ENCODE results near the gene R3HCC1L. TPM values are rescaled to one million over a fixed set of nuclear protein-coding genes. Genes with fewer than 3 reads are reported as not detected.

R3HCC1L gene
- total RNA-seq, 1 experiment from 2014 or later, result 14.1 TPM

DNA sequence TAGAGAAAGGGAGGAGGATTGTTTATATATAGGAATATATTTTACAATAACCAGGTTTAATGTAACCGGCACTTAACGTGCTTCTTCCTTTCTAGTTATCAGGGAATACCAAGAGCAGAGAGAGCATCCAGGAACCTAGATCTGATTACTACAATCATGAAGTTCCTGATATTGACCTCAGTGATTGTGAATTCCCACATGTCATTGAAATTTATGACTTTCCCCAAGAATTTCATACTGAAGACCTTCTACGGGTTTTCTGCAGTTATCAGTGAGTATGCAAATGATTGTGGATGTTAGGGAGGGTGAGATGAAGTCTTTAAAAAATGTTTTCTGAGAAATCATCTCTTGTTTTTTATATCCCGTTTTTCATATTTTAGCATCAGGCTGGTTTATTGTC, 97.0 kb downstream of the R3HCC1L start:
- DNase-seq (ENCODE audit: low read depth), result no peak

DNA sequence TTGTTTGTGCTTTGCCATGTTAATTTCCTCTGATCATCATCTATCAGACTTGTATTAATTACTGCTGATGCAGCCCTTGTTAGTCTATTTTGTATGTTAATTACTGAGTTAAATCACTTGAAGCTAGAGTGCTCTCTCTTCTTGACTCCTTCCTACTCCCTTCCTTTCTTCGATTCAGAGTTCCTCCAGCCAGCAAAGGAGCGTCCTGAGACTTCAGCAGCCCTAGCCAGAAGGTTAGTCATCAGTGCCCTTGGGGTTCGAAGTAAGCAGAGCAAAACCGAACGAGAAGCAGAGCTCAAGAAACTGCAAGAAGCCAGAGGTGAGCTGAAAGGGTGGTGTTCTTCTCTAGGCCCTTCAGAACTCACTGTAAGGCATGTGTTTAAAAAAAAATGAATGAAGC, 101.4 kb downstream of the R3HCC1L start:
- no peak for DNase-seq (ENCODE audit: low read depth)

DNA sequence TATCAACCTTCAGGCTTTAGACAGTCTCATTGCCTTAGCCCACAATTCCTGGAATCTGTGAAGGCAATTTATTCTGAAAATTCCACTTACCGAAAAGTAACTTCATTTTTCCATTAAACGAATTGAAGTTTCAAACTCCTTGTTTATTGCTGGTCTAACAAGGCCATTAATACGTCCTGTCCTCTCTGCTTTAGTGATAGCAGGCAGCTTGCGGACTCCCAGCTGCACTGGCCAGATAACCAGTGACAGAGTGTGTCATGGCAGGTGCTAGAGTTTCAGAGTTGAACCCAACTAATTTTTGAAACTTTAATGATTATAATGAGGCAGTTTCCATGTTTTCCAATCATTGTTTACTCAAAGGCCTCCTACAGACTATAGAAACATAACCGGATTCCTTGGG, 102.4 kb downstream of the R3HCC1L start:
- DNase-seq (ENCODE audit: low read depth), result no peak

DNA sequence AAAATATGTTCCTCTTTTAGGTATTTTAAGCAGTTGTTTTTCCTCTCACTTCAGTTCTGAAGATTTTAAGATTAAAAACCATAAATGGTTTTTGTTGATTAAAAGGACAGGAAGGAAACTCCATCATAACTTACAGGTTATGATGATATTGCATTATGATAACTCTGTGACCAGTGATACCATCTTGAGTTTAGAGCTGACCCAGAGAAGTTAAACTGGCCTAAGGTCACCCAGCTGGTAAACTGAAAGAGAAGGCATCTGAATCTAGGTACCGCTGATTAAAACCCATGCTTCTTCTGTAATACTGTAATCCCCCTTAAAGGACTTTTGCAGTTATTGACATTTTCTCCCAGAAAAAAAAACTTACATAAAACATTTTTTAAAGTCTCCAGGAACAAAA, 103.9 kb downstream of the R3HCC1L start:
- no peak for DNase-seq (ENCODE audit: low read depth)

DNA sequence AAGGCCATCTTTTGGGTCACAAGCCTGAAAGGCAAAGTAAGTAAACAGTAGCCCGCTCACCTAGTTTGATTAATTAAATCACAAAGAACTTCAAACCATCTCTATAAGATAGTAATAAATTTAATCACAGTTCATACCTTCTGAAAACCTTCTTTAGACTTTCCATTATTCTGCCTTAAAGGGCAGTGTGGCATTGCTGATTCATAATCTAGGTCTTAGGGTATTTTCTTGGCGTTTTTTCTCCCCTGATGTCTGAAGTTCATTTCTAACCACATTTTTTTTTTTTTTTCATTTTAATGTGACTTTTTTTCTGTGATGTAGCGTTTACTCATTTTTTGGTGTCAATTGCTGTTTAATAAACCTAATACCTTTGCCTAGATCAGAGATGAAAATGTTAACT, 106.1 kb downstream of the R3HCC1L start:
- no peak for DNase-seq (ENCODE audit: low read depth)

DNA sequence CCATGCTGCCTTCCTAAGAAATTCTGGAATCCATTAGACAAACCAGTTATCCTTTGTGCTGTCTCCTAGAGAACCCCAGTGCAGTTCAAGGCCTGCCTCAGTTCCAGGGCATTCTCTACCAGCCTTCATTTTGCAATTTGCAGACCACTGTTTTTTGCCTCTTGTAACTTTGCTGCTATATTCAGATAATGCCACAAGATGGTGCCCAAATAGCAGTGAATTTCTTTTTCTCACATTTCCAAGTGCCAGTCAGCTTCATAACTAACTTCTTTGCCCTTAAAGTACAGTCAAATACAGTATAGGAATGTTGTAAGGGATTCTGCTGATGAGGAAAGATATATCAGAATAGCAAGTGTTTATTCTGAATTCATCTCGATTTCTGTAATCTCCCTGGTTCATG, 108.4 kb downstream of the R3HCC1L start:
- no peak for DNase-seq (ENCODE audit: low read depth)

DNA sequence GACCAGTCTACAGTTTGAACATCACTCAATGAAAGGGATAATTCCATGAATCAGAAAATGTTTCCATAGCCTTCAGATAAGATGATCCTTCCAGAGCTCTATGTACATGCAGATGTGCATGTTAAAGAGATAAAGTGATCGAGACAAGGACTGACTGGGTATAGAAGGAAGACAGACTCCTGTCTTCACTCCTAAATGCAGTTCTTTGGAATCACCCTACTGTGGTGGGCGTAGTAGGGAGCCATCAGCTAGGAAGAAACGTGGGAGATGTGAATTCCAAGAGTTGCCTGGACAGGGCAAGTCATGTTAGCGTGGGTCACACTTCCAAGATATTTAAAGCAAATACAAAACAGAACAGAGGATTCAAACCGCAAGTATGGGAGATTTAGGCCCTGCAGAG, 109.7 kb downstream of the R3HCC1L start:
- DNase-seq (ENCODE audit: low read depth), result no peak

DNA sequence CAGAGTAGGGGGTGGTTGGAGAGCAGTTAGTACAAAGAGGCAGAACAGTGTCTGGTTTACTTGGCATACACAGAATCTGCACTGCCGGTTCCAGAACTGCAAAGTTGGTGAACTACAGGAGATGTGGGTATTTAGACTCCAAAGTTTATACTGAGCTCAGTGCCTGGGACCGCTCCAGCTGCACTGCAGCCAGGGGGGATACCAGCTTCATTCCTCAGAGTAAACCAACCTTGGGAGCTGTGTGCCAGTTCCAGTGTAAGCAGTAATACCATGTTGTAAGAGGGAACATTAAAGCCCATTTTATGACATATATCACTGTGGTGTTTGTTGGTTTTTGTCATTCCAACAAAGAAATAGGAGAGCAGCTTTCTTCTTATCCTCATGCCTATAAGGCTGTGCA, 110.1 kb downstream of the R3HCC1L start:
- no peak for DNase-seq (ENCODE audit: low read depth)

DNA sequence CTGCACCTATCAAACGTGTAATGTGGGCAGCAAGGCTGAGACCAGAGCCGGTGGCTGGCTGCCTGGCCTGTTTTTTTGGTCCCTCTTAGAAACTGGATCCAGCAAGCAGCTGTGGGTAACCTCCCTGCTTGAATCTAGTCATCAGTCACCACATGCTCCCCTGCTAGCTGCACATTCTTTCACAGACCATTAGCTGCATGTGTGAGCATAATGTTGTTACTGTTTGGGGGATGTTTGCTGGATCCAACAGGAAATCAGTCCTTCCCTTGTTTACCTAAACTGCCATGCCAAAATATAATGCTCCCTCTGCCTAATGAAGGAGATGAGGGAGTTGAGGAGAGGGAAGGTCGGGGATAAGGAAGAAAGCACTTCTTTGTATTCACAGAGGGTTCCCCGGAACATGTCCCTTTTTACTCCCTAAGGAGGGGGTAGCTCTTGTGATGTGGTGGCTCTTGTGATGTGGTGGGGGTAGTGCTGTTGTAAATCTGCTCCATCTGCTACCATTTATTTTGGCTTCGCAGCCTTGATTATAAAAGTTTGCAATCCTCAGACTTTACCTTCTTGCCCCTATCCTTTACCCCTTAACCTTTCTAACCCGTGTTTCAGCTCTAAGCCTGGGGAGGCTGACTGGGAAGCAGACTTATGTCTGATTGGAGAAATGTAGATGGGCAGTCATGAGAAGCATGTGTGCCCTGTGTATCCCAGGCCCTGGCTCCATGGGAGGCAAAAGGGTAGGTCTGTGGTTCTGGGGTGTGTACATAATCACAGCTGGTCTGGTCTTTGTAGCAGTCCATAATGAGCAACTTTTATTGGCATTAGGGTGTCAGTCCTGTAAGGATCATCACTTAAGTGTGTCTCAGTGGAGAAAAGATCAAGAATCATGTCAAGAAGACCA, 112.7 kb downstream of the R3HCC1L start:
- peak; percentile 18 for DNase-seq (ENCODE audit: low read depth)

DNA sequence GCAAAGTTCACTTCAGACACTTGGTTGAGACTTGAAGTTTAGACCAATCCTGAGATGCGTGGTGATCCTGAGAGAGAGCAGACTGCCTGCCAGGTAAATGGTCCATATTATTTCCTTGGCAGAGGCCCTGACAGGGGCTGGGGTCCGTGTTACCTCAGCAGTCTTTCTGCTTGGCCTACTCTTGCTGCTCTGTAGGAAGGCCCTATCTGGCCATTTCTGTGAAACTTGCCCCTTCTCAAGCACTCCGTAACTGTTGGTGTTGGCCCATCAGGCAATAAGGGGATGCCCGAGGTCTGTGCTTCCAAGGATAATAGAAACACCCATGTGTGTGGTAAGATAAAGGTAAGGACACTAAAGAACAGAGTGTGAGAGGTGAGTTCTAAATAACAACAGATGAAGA, 113.6 kb downstream of the R3HCC1L start:
- no peak for DNase-seq (ENCODE audit: low read depth)

DNA sequence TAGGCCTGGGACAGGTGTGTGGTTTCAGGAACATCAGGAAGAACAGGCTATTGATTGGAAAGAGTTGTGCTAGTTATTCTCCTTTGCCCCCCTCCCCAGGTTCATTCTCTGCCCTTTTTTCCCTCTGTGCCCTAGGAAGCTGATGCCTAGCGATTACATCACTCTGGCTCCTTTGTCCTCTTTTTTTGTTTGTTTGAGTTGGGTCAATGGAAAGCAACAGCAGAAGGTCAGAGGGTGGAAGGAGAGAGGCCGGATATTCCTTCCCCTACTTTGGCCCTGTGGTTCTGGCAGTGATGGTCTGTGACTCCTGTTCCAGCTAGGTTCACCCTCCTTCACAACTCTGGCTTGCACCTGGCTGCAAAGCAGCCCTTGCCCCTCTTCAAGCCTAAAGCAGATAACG, 114.7 kb downstream of the R3HCC1L start:
- no peak for DNase-seq (ENCODE audit: low read depth)

DNA sequence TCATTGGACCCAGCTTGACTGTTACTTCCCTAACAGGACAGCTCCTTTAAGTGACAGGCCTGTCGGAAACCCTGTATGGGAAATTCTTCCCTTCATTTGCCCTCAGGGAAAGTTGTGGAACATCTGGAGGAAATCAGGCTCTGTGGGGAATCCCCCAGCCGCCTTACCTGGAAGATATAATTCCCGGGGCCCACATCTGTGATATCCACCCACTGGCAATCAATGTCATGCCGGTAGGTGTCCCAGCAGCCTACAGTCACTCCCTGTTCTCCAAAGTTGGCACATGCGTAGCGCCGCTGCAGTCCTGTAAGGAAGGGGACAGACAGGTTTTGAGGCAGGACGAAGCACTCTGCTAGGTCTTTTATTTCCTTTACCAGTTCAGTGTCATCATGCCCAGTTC, 116.9 kb downstream of the R3HCC1L start:
- no peak for DNase-seq (ENCODE audit: low read depth)

DNA sequence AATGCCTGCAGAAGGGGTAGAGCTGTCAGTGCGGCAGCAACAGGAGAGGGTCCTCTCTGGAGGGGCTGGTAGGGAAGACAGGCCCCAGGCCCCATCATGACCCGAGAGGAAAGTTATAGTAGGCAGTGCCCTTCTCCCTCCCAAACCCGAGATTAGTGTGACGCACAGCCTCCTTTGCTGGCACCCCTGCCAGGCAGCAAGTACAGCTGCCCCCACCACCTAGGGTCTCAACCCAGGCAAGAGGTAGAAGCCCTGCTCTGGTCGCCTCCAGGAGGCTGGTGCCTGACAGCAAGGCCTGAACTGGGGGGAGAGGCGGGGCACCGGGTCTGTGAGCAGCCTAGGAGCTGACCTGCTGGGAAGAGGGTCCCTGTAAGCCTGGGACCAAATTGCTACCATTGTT, 118.0 kb downstream of the R3HCC1L start:
- DNase-seq (ENCODE audit: low read depth), result no peak

DNA sequence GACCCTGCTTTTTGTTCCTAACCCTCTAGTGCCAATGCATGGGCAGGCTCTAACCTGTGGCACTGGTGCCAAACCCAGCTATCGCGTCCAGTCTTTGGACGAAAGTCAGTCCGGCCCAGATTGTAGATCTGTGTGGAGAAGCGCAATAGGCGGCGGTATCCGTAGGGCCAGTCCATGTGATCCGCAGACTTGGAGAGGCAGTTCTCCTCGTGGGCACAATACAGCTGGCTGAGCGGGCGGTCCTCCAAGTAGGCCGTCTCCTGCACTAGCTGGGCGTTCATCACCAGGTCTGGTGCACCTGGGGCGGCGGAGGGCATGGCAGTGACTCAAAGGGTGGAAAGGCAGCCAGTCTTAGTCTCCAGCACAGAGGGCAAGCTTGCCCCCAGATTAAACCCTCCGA, 119.0 kb downstream of the R3HCC1L start:
- DNase-seq (ENCODE audit: low read depth), result no peak

DNA sequence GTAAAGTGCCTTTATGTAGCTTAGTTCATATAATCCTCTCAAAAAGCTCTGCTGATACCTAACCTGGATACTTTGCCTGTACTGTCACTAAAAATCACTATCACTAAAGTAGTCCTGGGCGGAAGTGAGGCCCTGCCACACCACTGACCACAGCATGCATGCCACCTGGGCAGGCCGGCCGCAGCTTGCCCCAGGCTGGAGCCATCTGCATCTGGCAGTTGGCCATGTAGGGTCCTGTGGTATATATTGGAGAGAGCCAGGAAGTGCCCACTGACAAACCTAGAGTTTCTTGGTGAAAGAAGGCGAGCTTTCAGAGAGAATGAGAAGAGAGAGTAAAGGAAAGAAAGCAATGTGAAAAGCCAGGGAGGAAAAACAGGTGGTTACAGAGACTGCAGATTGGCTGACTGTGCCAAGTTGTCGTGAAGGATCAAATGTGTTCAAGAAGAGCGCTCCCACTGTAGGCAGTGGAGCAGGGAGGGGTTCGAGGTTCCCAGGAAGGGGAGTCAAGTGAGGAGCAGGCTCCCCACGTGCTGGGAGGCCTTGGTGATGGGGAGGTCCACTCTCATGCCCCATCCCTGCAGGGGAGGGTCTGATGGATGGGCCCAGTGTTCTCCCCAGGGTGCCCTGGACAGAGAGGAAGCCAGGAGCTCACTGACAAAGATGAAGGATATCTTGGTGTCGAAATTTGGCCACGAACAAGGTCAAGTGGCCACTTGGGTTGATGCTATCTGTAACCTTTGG, 119.9 kb downstream of the R3HCC1L start:
- no peak for DNase-seq (ENCODE audit: low read depth)

DNA sequence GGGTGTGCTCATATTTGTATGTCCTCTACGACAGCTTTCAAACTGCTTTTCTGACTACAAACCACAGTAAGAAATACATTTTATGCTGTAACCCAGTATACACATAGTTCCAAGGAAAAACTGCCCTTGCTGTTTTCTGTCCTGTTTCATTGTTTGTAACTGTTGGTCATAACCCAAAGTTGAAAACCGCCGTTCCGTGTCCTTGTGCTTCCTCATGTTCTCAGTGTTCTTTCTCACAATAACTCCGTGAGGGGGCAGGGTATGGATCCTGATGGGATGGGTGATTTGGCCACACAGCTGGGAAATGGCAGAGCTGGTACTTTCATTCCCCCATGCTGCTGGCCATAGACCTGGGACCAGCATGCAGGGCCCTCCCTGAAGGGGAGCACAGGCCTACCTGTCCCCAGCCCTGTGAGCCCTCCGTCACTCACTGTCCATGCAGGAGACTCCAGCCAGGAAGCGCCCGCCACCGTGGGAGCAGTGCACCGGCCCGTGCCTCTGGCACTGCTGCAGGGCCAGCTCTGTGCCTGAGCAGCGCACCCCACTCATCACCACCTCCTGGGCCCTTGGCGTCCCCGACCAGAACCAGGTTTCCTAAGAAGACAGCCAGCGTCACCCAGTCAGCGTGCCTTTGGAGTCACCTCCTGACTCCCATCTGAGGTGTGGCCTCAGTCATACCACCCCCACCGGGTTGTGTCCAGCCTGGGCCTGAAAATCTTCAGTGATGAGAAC, 120.9 kb downstream of the R3HCC1L start:
- no peak for DNase-seq (ENCODE audit: low read depth)

DNA sequence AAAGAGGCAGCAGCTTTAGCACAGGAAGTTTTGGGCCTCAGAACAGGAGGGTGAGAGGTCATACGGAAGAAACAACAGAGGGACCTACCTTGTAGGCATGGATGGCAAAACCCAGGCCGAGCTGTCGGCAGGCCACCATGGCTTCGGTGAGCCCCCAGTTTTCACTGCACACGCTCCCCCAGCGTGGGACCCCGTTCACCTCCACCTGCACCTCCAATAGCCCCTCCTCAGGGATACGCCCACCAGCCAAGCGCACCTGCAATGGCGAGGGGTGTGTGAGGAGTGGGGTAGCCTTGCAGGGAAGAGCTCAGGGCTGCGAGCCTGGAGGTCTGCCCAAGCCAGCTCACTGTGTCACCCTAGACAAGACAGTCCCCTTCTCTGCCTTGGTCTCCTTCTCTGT, 122.2 kb downstream of the R3HCC1L start:
- DNase-seq (ENCODE audit: low read depth), result no peak

DNA sequence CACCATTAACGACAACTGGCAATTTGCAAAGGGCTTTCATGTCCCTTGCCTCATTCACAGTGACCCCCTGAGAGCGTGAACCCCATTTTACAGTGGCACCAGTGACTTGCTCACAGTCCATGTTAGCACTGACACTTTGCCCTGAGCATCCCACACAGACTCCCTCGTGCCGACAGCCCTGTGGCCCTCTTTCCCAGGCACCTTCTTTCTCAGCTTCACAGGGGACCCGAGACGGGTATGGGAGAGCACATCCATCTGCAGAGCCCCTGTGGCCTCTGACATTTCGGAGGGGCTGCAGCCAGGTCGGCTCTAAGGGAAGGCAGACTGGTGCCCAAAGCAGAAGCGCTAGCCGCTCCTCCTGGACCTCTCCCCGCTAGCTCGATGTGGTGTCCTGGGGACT, 122.7 kb downstream of the R3HCC1L start:
- no peak for DNase-seq (ENCODE audit: low read depth)

DNA sequence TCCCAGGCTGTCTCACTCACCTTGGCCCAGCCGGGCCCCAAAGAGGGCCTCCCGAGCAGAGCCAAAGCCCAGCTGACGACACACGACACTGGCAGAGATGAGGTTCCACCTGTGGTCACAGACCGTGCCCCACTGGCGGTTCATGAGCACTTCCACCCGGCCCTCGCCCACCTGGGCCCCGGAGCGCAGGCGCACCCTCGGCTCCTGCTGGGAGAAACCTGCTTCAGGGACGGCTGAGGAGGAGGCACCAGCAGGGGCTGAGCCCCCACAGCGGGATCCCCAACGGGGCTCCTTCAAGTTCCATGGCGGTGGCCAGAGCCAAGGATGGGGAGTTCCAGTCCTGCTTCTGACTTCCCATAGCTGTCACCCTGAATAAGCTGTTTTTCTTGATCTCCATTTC, 123.5 kb downstream of the R3HCC1L start:
- no peak for DNase-seq (ENCODE audit: low read depth)

DNA sequence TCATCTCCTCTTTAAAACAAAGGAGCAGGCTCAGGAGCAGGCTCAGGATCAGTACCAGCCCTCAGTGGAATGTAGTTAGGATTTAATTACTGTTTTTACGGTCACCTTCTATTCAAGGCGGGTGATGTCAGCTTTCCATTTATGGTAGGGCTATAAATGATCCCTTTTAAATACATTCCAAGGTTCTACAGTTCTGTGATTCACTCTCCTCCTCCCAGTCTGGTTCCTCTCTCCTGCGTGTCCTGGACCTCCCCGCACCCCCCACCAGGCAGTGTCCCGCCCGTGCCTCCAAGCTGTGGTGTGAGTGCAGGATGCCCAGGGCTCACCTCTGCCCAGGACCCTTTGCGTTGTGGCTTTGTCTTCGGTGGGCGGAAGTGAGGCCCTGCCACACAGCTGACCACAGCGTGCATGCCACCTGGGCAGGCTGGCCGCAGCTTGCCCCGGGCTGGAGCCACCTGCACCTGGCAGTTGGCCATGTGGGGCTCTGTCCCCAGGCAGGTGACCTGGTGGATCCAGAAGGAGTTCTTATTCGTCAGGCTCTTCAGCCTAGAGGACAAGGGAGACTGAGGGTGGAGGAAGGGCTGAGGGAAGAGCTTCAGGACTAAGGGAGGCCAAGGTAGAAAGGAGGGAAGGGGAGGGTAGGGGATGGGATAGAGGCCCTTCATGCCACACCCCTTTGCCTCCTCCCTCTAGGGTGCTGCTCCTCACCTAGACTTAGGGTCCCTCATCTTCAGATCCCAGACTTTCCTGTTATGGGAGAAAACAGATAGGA, 124.4 kb downstream of the R3HCC1L start:
- DNase-seq (ENCODE audit: low read depth), result peak; percentile 25

DNA sequence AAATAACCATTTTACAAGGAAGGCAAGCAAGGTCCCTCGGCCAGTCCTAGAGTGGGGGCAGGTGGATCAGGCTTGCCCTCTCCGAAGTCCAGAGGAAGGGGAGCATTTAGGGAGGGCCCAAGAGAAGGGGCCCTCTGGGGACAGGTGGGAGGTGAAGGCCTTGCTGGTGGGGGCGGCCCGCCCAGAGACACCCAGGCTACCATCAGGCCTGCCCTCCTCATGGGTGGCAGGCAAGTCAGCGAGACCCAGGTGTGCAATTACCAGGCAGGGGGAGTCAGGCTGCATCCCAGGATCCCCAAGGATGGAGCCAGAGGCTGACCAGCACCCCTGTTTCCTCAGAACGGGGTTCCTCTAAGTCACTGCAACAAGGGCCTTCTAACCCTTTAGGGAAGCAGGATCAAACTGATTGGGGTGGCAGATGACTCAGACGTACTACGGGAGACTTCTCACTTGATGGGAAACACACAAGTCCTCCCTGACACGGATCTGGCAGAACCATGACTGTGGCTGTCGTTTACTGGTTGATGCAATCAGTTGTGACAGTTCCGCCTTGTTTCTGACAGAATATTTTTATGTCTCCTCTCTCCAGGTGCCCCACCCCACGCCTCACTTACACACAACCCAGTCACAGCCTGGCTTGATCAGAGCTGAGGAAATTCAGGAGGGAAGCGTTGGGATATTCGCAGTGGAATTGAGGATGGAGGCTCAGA, 125.3 kb downstream of the R3HCC1L start:
- DNase-seq (ENCODE audit: low read depth), result no peak

All from M059J (cell line).